Activated CD8-positive, alpha-beta T cell treated with anti-CD3 and anti-CD28 coated beads for 36 hours (primary cell): ENCODE measurements around the gene IFI27L1. TPM values are rescaled to one million over a fixed set of nuclear protein-coding genes. Genes with fewer than 3 reads are reported as not detected.

Experiments
- ATAC-seq: fragments of 200-7000 bp; cut with Tn5 transposase; one replicate; pipeline ENCODE4 v1.10.0; 2021; ENCODE audit warnings: mild to moderate bottlenecking, moderate library complexity
- CTCF ChIA-PET: fragments of 350-600 bp; sonication (Branson Sonifier 250); formaldehyde crosslinking; loops from one replicate; lab custom pipeline; 2021; ENCODE audit warnings: antibody characterized with exemption; lab: Charles Lee
- POLR2A ChIA-PET: fragments of 350-600 bp; sonication (Branson Sonifier 250); formaldehyde crosslinking; loops from one replicate; lab custom pipeline; 2021; ENCODE audit warnings: antibody characterized with exemption; lab: Charles Lee
- DNase-seq: peaks from one replicate; pipeline ENCODE4 v3.0.0-alpha.2; 2020
- H3K27ac Mint-ChIP-seq: one replicate; pipeline ENCODE4 v1.8.0; 2021; ENCODE audit warnings: mild to moderate bottlenecking, mixed read lengths
- H3K27me3 Mint-ChIP-seq: one replicate; pipeline ENCODE4 v1.8.0; 2021; ENCODE audit warnings: mixed read lengths
- H3K36me3 Mint-ChIP-seq: one replicate; pipeline ENCODE4 v1.8.0; 2021; ENCODE audit warnings: low read depth, mixed read lengths
- H3K4me1 Mint-ChIP-seq: one replicate; pipeline ENCODE4 v1.8.0; 2021; ENCODE audit warnings: low read depth, mixed read lengths
- H3K4me3 Mint-ChIP-seq: one replicate; pipeline ENCODE4 v1.8.0; 2021; ENCODE audit warnings: mild to moderate bottlenecking, moderate library complexity, mixed read lengths
- H3K9me3 Mint-ChIP-seq: one replicate; pipeline ENCODE4 v1.8.0; 2021; ENCODE audit warnings: mixed read lengths
- intact Hi-C: fragments of 100-400 bp; cut with micrococcal nuclease; formaldehyde crosslinking; loops from one replicate; pipeline ENCODE4 v1.10.0; 2022
- total RNA-seq, 2 experiments: library from RNA; stranded (reverse); gene quantifications; one replicate each; pipeline ENCODE4 v1.2.3, GENCODE V29; 2021
- TF ChIP-seq, protein P1 (sequence below): fragments of 200-600 bp; IDR thresholded peaks from one replicate; pipeline ENCODE4 v1.8.0; 2022; ENCODE audit warnings: antibody characterized with exemption, mild to moderate bottlenecking

The IFI27L1 gene
- total RNA-seq, 2 experiments from 2014 or later = 21.9 to 23.3 TPM

DNA sequence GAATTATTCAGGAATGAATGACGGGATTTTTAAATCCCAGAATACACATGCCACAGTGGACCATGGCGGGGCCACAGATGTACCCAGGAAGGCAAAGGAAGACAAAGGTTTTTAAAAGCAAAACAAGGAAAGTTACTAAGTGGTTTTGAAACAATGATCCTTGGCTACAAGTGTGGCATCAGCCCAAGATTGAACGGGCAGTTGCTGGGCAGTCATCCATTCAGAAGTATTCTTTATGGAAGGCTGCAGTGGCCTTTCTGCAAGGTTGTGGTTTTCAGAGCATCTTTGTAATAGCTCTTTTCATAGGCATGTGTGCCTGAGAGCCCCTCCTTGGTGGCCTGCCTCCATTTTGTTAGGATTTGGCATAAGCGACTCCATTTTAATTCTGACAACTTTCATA is 16.0 kb downstream of the IFI27L1 start:
- DNase-seq (no peak), ATAC-seq (no peak)
- no peak overlapping the region for H3K27ac Mint-ChIP-seq
- POLR2A ChIA-PET = no interaction called here
- H3K4me1 Mint-ChIP-seq = no peaks in the 10 kb centered on the region
- no peaks in the 10 kb centered on the region for H3K36me3 Mint-ChIP-seq
- TF ChIP-seq, protein P1, sequence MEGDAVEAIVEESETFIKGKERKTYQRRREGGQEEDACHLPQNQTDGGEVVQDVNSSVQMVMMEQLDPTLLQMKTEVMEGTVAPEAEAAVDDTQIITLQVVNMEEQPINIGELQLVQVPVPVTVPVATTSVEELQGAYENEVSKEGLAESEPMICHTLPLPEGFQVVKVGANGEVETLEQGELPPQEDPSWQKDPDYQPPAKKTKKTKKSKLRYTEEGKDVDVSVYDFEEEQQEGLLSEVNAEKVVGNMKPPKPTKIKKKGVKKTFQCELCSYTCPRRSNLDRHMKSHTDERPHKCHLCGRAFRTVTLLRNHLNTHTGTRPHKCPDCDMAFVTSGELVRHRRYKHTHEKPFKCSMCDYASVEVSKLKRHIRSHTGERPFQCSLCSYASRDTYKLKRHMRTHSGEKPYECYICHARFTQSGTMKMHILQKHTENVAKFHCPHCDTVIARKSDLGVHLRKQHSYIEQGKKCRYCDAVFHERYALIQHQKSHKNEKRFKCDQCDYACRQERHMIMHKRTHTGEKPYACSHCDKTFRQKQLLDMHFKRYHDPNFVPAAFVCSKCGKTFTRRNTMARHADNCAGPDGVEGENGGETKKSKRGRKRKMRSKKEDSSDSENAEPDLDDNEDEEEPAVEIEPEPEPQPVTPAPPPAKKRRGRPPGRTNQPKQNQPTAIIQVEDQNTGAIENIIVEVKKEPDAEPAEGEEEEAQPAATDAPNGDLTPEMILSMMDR = no peak
- no peaks in the 10 kb centered on the region for H3K27me3 Mint-ChIP-seq
- no peaks in the 10 kb centered on the region for H3K9me3 Mint-ChIP-seq
- CTCF ChIA-PET = no interaction called here
- intact Hi-C loops = no loop called here
- H3K4me3 Mint-ChIP-seq = no peak overlapping the region

- H3K4me1 Mint-ChIP-seq = no peaks in the 10 kb centered on the region
- DNase-seq = no peak
- no peaks in the 10 kb centered on the region for H3K36me3 Mint-ChIP-seq
- H3K27me3 Mint-ChIP-seq = no peaks in the 10 kb centered on the region
- H3K27ac Mint-ChIP-seq = no peak overlapping the region
- no peak for ATAC-seq
- ChIA-PET POLR2A (no interaction called here), CTCF (interaction anchor here (0.6 kb wide), 1 partner anchor 1869 kb away, joined by 3 read pairs; no protein-coding TSS in a partner anchor)
- H3K4me3 Mint-ChIP-seq = no peak overlapping the region
- TF ChIP-seq, protein P1 = no peak
- no peaks in the 10 kb centered on the region for H3K9me3 Mint-ChIP-seq
- intact Hi-C loops = no loop called here
Measured at GRCh38 chr14:94098326-94098992, 17.3 kb downstream of the IFI27L1 start.

- intact Hi-C loops = no loop called here
- no peak overlapping the region for H3K4me3 Mint-ChIP-seq
- H3K27me3 Mint-ChIP-seq = no peaks in the 10 kb centered on the region
- ATAC-seq (no peak), DNase-seq (no peak)
- no peaks in the 10 kb centered on the region for H3K4me1 Mint-ChIP-seq
- no peaks in the 10 kb centered on the region for H3K36me3 Mint-ChIP-seq
- H3K27ac Mint-ChIP-seq = no peak overlapping the region
- ChIA-PET CTCF (interaction anchor here (0.6 kb wide), 1 partner anchor 1868 kb away, joined by 3 read pairs; no protein-coding TSS in a partner anchor), POLR2A (no interaction called here)
- TF ChIP-seq, protein P1 = no peak
- H3K9me3 Mint-ChIP-seq = no peaks in the 10 kb centered on the region
Measured at GRCh38 chr14:94099006-94099405, 17.9 kb downstream of the IFI27L1 start.

GRCh38 chr14:94100847-94101246 is 19.7 kb downstream of the IFI27L1 start:
- ATAC-seq (no peak), DNase-seq (no peak)
- no peak overlapping the region for H3K27ac Mint-ChIP-seq
- ChIA-PET POLR2A (no interaction called here), CTCF (no interaction called here)
- H3K4me1 Mint-ChIP-seq = no peaks in the 10 kb centered on the region
- H3K9me3 Mint-ChIP-seq = no peaks in the 10 kb centered on the region
- TF ChIP-seq, protein P1 = no peak
- H3K27me3 Mint-ChIP-seq = no peaks in the 10 kb centered on the region
- no peak overlapping the region for H3K4me3 Mint-ChIP-seq
- intact Hi-C loops = no loop called here
- no peaks in the 10 kb centered on the region for H3K36me3 Mint-ChIP-seq

- ChIA-PET POLR2A (no interaction called here), CTCF (no interaction called here)
- H3K4me3 Mint-ChIP-seq = no peak overlapping the region
- TF ChIP-seq, protein P1 = no peak
- no peaks in the 10 kb centered on the region for H3K27me3 Mint-ChIP-seq
- H3K9me3 Mint-ChIP-seq = no peaks in the 10 kb centered on the region
- DNase-seq (no peak), ATAC-seq (no peak)
- no peaks in the 10 kb centered on the region for H3K4me1 Mint-ChIP-seq
- intact Hi-C loops = no loop called here
- no peak overlapping the region for H3K27ac Mint-ChIP-seq
- H3K36me3 Mint-ChIP-seq = no peaks in the 10 kb centered on the region
Measured at GRCh38 chr14:94101748-94102147, 20.6 kb downstream of the IFI27L1 start.
